ENCODE results near the gene ATP6V1F.

The ATP6V1F gene

DNA sequence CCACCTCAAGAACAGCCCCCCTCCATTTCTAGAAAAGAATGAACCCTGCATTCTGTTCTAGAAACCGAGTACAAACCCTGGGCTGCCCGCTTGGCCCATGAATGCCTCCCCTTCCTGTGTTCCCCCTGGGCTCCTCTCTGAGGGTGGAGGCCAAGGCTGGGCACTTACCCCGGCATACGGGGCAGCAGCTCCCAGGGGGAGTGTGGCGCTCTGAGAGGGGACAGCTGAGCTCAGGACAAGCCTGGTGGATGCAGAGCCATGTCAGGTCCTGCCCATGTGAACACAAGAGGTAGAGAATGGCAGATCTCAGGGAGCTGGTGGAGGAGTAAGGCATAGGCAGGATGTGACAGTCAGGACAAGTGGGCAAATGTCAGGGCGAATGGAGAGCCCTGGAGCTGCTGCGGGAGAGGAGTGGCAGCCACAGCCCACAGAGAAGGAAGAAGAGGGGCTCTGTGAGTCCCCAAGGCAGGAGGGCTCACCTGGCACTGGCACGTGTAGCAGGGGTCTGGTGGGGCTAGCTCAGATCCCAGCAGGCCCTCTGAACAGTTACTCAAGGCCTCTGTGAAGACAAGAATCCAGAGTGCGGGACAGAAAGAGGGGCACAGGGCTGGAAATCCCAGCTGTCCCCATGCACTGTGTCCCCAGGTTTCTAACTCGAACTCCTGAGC is 18.9 kb downstream of the ATP6V1F start:
- DNase-seq (ENCODE audit: low read depth in 1 of 2, low spot score in 1 of 2), result no peak

DNA sequence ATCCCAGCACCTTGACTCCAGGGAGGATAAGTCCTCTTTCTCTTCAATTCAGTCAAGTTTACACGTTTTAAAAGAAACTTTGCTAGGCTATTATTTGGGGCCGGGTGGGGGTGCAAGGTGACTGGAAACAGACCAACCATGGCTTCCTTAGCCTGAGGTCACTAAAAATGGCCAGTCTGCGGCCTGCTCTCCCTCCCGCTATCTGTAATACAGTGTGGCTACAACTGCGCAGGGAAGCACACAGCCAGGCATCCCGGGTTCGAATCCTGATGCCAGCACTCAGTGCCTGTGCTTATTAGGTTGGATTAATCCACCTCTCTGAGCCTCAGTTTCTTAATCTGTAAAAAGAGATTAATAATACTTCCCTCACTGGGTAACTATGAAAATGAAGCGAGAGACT is 19.5 kb downstream of the ATP6V1F start:
- DNase-seq (ENCODE audit: low read depth in 1 of 2, low spot score in 1 of 2), result no peak

- DNase-seq (ENCODE audit: low read depth in 1 of 2, low spot score in 1 of 2), result peak; percentile 80 to 86
Measured at GRCh38 chr7:128883622-128884448, 21.2 kb downstream of the ATP6V1F start.

GRCh38 chr7:128884561-128885369 is 22.1 kb downstream of the ATP6V1F start:
- DNase-seq (ENCODE audit: low read depth in 1 of 2, low spot score in 1 of 2), result no peak

DNA sequence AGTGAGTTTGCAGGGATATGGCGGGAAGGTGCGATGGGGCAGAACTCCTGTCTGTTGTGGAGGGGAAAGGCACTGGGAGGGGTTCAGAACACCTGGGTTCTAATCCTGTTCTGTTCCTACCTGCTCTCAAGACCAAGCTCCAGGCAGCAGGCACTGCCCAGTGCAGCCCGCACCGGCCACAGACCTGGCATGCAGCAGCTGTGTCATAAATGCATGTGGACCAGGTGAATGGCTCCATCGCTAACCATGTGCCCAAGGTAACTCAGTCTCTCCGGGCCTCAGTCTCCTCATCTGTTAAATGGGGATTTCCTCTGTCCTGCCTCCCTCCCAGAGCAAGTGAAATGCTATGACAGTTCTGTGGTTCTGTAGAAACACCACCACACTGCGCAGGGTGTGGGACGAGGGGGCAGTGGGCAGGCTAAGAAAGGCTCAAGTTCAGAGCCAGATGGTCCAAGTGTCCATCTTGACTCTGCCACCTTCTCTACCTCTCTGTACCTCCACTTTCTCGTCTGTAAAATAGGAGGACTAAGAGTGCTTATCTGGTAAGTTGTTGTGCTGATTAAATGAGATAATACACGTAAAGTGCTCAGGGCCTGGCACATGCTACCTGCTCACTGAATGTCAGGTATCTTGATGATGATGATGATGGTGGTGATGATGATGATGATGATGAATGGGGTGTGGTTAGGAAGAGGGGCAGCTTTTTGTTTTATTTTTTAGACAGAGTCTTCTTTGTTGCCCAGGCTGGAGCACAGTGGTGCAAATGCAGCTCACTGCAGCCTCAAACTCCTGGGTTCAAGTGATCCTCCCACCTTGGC is 22.9 kb downstream of the ATP6V1F start:
- no peak for DNase-seq (ENCODE audit: low read depth in 1 of 2, low spot score in 1 of 2)

DNA sequence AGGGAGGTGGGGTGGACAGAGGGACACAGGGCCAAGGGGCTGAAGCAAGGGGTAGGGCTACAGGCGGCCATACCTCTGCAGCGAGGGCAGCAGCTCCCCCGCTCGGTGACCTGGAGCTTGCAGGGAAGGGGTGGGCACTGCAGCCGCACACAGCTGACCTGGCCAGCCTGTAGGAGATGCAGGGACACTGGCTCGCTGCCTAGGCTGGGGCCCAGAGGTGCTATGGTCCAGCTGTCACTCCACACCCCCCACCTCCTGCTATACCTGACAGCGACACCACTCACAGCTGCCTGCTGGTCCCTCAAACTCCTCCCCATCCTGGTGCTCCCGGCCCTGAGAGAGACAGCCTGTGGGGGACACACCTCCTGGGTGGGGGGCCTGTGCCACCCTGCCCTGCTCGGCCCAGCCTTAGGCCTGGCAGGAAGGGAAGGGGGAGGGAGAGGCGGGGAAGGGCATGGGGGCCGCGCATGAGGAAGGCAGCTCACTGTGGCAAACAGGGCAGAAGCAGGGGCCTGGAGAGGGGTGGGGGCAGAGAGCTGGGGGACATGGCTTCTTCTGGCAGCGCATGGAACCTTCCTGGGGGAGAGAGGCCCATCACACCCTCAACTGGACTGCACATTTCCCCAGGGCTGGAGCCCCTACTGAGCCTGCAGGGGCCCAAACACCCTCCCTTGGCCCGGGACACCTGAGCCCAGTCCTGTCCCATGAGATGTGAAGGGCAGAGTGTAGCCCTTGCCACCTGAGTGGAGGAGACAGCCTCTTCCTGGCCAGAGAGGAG is 23.9 kb downstream of the ATP6V1F start:
- no peak for DNase-seq (ENCODE audit: low read depth in 1 of 2, low spot score in 1 of 2)

- no peak for DNase-seq (ENCODE audit: low read depth in 1 of 2, low spot score in 1 of 2)
Measured at GRCh38 chr7:128887169-128888038, 24.7 kb downstream of the ATP6V1F start.

- no peak for DNase-seq (ENCODE audit: low read depth in 1 of 2, low spot score in 1 of 2)
Measured at GRCh38 chr7:128888039-128888755, 25.5 kb downstream of the ATP6V1F start.

GRCh38 chr7:128888756-128889095 is 26.1 kb downstream of the ATP6V1F start:
- DNase-seq (ENCODE audit: low read depth in 1 of 2, low spot score in 1 of 2), result no peak

GRCh38 chr7:128889121-128889520 is 26.5 kb downstream of the ATP6V1F start:
- DNase-seq (ENCODE audit: low read depth in 1 of 2, low spot score in 1 of 2), result no peak

GRCh38 chr7:128890306-128891109 is 27.9 kb downstream of the ATP6V1F start:
- DNase-seq (ENCODE audit: low read depth in 1 of 2, low spot score in 1 of 2), result no peak

- no peak for DNase-seq (ENCODE audit: low read depth in 1 of 2, low spot score in 1 of 2)
Measured at GRCh38 chr7:128891110-128891941, 28.7 kb downstream of the ATP6V1F start.

GRCh38 chr7:128891942-128892269 is 29.2 kb downstream of the ATP6V1F start:
- no peak for DNase-seq (ENCODE audit: low read depth in 1 of 2, low spot score in 1 of 2)

GRCh38 chr7:128892521-128893250 is 30.0 kb downstream of the ATP6V1F start:
- DNase-seq (ENCODE audit: low read depth in 1 of 2, low spot score in 1 of 2), result no peak

- DNase-seq (ENCODE audit: low read depth in 1 of 2, low spot score in 1 of 2), result no peak
Measured at GRCh38 chr7:128893251-128894100, 30.8 kb downstream of the ATP6V1F start.

DNA sequence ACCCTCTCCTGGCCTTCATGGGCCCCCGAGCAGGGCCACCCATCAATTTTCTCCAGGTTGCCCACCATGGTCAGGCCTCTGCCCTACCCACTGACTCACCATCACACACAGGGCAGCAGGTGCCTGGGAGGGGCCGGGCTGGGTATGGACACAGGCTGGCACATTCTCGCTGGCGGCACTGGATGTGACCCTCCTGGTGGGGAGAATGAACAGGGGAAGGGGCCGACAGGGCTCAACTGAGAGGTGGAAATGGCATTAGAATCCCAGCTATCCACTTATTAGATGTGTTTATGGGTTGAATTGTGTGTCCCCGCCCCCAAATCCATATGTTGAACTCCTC is 31.4 kb downstream of the ATP6V1F start:
- DNase-seq (ENCODE audit: low read depth in 1 of 2, low spot score in 1 of 2), result no peak
